CD14-positive monocyte (primary cell): ENCODE results near the gene RALGAPA2. TPM values are rescaled to one million over a fixed set of nuclear protein-coding genes. Genes with fewer than 3 reads are reported as not detected.

Experiments
- DNase-seq, 3 donors: peaks; one replicate each; pipeline ENCODE4 v3.0.0-alpha.2; 2011 to 2022
- H2AFZ ChIP-seq: 2 replicates; pipeline ENCODE4 v1.6.0; 2012; ENCODE audit warnings: mild to moderate bottlenecking, low read depth, low read length, inconsistent platforms; ENCODE audit not compliant: insufficient read depth, poor library complexity, severe bottlenecking
- H3K27ac ChIP-seq, 2 donors: 1 replicate in 1 of 2; 2 replicates in 1 of 2; pipeline ENCODE4 v1.5.1; 2012 to 2013; ENCODE audit warnings: low read length in 2 of 2, control low read depth in 1 of 2, inconsistent platforms in 1 of 2, low read depth in 1 of 2, mild to moderate bottlenecking in 1 of 2
- H3K27me3 ChIP-seq, 2 donors: one replicate each; pipeline versions ENCODE4 v1.6.0 to v1.6.1; 2011 to 2013; ENCODE audit warnings: low read length in 2 of 2; ENCODE audit not compliant: control insufficient read depth in 2 of 2, insufficient read depth in 2 of 2
- H3K36me3 ChIP-seq, 2 donors: replicated peaks in 1 of 2; 1 replicate in 1 of 2; 2 replicates in 1 of 2; pipeline versions ENCODE4 v1.5.1 to v1.6.1; 2012 to 2013; ENCODE audit warnings: low read length in 2 of 2, control low read depth in 1 of 2, inconsistent platforms in 1 of 2, mild to moderate bottlenecking in 1 of 2; ENCODE audit not compliant: insufficient read depth in 2 of 2, control insufficient read depth in 1 of 2
- H3K4me1 ChIP-seq, 2 donors: 1 replicate in 1 of 2; 2 replicates in 1 of 2; pipeline versions ENCODE4 v1.5.1 to v1.6.1; 2012 to 2013; ENCODE audit warnings: low read length in 2 of 2, control low read depth in 1 of 2, inconsistent platforms in 1 of 2, mild to moderate bottlenecking in 1 of 2, moderate library complexity in 1 of 2; ENCODE audit not compliant: insufficient read depth in 2 of 2, control insufficient read depth in 1 of 2
- H3K4me2 ChIP-seq: replicated peaks from 2 replicates; pipeline ENCODE3; 2012; ENCODE audit warnings: low read length, moderate library complexity, mild to moderate bottlenecking; ENCODE audit not compliant: poor library complexity, severe bottlenecking; ENCODE audit errors: extremely low read depth
- H3K4me3 ChIP-seq, 3 experiments: fragments of 200-600 bp in 1 of 3; sonication (generic) in 1 of 3; replicated peaks in 1 of 3; 1 replicate in 2 of 3; 2 replicates in 1 of 3; pipeline ENCODE4 v1.5.1; 2011 to 2013; ENCODE audit warnings: low read length in 3 of 3, mild to moderate bottlenecking in 3 of 3, control low read depth in 2 of 3, low read depth in 2 of 3, inconsistent platforms in 1 of 3, moderate library complexity in 1 of 3
- H3K79me2 ChIP-seq: 2 replicates; pipeline ENCODE4 v1.6.0; 2012; ENCODE audit warnings: mild to moderate bottlenecking, control low read depth, inconsistent platforms, low read length, moderate library complexity; ENCODE audit not compliant: insufficient read depth
- H3K9ac ChIP-seq: 2 replicates; pipeline ENCODE4 v1.6.0; 2017; ENCODE audit warnings: low read length, mild to moderate bottlenecking; ENCODE audit not compliant: insufficient read depth, poor library complexity, severe bottlenecking
- H3K9me3 ChIP-seq, 2 donors: replicated peaks in 1 of 2; 1 replicate in 1 of 2; 2 replicates in 1 of 2; pipeline versions ENCODE4 v1.5.1 to v1.6.1; 2012 to 2013; ENCODE audit warnings: low read length in 2 of 2, control low read depth in 1 of 2; ENCODE audit not compliant: control insufficient read depth in 1 of 2, insufficient read depth in 1 of 2
- H4K20me1 ChIP-seq: 2 replicates; pipeline ENCODE4 v1.6.0; 2012; ENCODE audit warnings: mild to moderate bottlenecking, low read length, control low read depth, moderate library complexity; ENCODE audit not compliant: insufficient read depth
- H3K27ac Mint-ChIP-seq, 7 donors: one replicate each; pipeline ENCODE4 v1.8.0; 2020; ENCODE audit warnings: mild to moderate bottlenecking in 7 of 7, mixed read lengths in 7 of 7, moderate library complexity in 6 of 7, inconsistent platforms in 2 of 7
- H3K27me3 Mint-ChIP-seq, 3 donors: one replicate each; pipeline ENCODE4 v1.8.0; 2021 to 2022; ENCODE audit warnings: low read depth in 3 of 3, mild to moderate bottlenecking in 3 of 3, mixed read lengths in 3 of 3, moderate library complexity in 3 of 3, inconsistent platforms in 1 of 3
- H3K36me3 Mint-ChIP-seq, 2 donors: one replicate each; pipeline ENCODE4 v1.8.0; 2020; ENCODE audit warnings: mixed read lengths in 2 of 2, inconsistent platforms in 1 of 2, mild to moderate bottlenecking in 1 of 2
- H3K4me1 Mint-ChIP-seq: one replicate; pipeline ENCODE4 v1.8.0; 2020; ENCODE audit warnings: mild to moderate bottlenecking, mixed read lengths
- H3K4me3 Mint-ChIP-seq, 2 donors: one replicate each; pipeline ENCODE4 v1.8.0; 2020; ENCODE audit warnings: mild to moderate bottlenecking in 2 of 2, mixed read lengths in 2 of 2, moderate library complexity in 1 of 2
- H3K9me3 Mint-ChIP-seq, 7 donors: one replicate each; pipeline ENCODE4 v1.8.0; 2020 to 2022; ENCODE audit warnings: mixed read lengths in 7 of 7, mild to moderate bottlenecking in 6 of 7, moderate library complexity in 6 of 7, inconsistent platforms in 2 of 7
- WGBS: methylation state at CpG from one replicate; pipeline ENCODE4 v1.1.5; 2013; ENCODE audit warnings: missing lambda C conversion rate; ENCODE audit not compliant: insufficient coverage; 5-methylcytosine and 5-hydroxymethylcytosine counted together
- intact Hi-C, 2 donors: fragments of 100-400 bp; cut with micrococcal nuclease; formaldehyde crosslinking; loops; one replicate each; pipeline versions ENCODE4 v1.15.0 to v1.15.1; 2023
- polyA plus RNA-seq, 3 donors: library from polyadenylated mRNA; depleted of rRNA in 1 of 3; unstranded in 2 of 3; stranded (reverse) in 1 of 3; fragments of 300-500 nt in 2 of 3; fragments of >200 nt in 1 of 3; fragmentation: Illumina TruSeq in 2 of 3; gene quantifications; 1 replicate in 2 of 3; 2 replicates in 1 of 3; pipeline ENCODE4 v1.2.3, GENCODE V29; 2012 to 2021
- TF ChIP-seq, protein P1 (sequence below): fragments of 200-600 bp; IDR thresholded peaks from one replicate; pipeline ENCODE4 v1.8.0; 2022; ENCODE audit warnings: antibody characterized with exemption, mild to moderate bottlenecking

Gene RALGAPA2
- polyA plus RNA-seq, 3 donors, result 6.2 to 13.0 (median 8.9) TPM

- Histone ChIP-seq H3K27me3 (no peaks in the 10 kb centered on the region), H3K79me2 (no peaks in the 10 kb centered on the region), H3K9ac (no peak overlapping the region), H3K4me3 (peak overlapping the region in 1 of 3 experiments; percentile 36), H4K20me1 (no peaks in the 10 kb centered on the region), H3K4me2 (peak overlapping the region; percentile 7), H3K4me1 (peaks cover 51 to 55% of the 10 kb centered on the region in 2 donors), H3K36me3 (no peaks in the 10 kb centered on the region), H3K27ac (peak overlapping the region in 1 of 2 donors; percentile 62), H2AFZ (no peak overlapping the region), H3K9me3 (no peaks in the 10 kb centered on the region)
- no peaks in the 10 kb centered on the region for H3K27me3 Mint-ChIP-seq
- peak overlapping the region; percentile 21 to 83 (median 73) for H3K27ac Mint-ChIP-seq
- no peaks in the 10 kb centered on the region for H3K9me3 Mint-ChIP-seq
- TF ChIP-seq, protein P1, sequence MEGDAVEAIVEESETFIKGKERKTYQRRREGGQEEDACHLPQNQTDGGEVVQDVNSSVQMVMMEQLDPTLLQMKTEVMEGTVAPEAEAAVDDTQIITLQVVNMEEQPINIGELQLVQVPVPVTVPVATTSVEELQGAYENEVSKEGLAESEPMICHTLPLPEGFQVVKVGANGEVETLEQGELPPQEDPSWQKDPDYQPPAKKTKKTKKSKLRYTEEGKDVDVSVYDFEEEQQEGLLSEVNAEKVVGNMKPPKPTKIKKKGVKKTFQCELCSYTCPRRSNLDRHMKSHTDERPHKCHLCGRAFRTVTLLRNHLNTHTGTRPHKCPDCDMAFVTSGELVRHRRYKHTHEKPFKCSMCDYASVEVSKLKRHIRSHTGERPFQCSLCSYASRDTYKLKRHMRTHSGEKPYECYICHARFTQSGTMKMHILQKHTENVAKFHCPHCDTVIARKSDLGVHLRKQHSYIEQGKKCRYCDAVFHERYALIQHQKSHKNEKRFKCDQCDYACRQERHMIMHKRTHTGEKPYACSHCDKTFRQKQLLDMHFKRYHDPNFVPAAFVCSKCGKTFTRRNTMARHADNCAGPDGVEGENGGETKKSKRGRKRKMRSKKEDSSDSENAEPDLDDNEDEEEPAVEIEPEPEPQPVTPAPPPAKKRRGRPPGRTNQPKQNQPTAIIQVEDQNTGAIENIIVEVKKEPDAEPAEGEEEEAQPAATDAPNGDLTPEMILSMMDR, result no peak
- intact Hi-C loops, result no loop called here
- no peaks in the 10 kb centered on the region for H3K36me3 Mint-ChIP-seq
- peak; percentile 30 to 71 (median 60) for DNase-seq
- 100% methylated on average over 1 of the region's 4 CpGs for WGBS
- H3K4me1 Mint-ChIP-seq, result peaks cover 56% of the 10 kb centered on the region
- peak overlapping the region in 1 of 2 donors; percentile 43 for H3K4me3 Mint-ChIP-seq
Measured at GRCh38 chr20:20755231-20755630, 42.8 kb upstream of the RALGAPA2 start.

GRCh38 chr20:20754714-20755113 lies 42.3 kb upstream of the RALGAPA2 start:
- Histone ChIP-seq H3K79me2 (no peaks in the 10 kb centered on the region), H3K4me3 (peak overlapping the region in 1 of 3 experiments; percentile 36), H3K4me2 (peak overlapping the region; percentile 7), H3K27me3 (no peaks in the 10 kb centered on the region), H3K36me3 (no peaks in the 10 kb centered on the region), H2AFZ (no peak overlapping the region), H3K9me3 (no peaks in the 10 kb centered on the region), H3K27ac (peak overlapping the region in 1 of 2 donors; percentile 62), H4K20me1 (no peaks in the 10 kb centered on the region), H3K9ac (no peak overlapping the region), H3K4me1 (peaks cover 51 to 55% of the 10 kb centered on the region in 2 donors)
- no peak for DNase-seq
- TF ChIP-seq, protein P1, result no peak
- intact Hi-C loops, result no loop called here
- 56% methylated on average over 3 of the region's 3 CpGs for WGBS
- H3K4me1 Mint-ChIP-seq, result peaks cover 55% of the 10 kb centered on the region
- H3K36me3 Mint-ChIP-seq, result no peaks in the 10 kb centered on the region
- H3K27me3 Mint-ChIP-seq, result no peaks in the 10 kb centered on the region
- H3K4me3 Mint-ChIP-seq, result peak overlapping the region in 1 of 2 donors; percentile 66
- H3K27ac Mint-ChIP-seq, result peak overlapping the region; percentile 51 to 84 (median 77)
- H3K9me3 Mint-ChIP-seq, result no peaks in the 10 kb centered on the region
